H1 (cell line): ENCODE results near the gene GGT7. TPM values are rescaled to one million over a fixed set of nuclear protein-coding genes. Genes with fewer than 3 reads are reported as not detected.

Source experiments
- CTCF ChIA-PET: fragments of 300-600 bp; sonication (Branson Sonifier 250); formaldehyde crosslinking; loops from one replicate; lab custom pipeline; 2021; ENCODE audit not compliant: partially characterized antibody; lab: Charles Lee
- POLR2A ChIA-PET: fragments of 300-600 bp; sonication (Branson Sonifier 250); formaldehyde crosslinking; loops from one replicate; lab custom pipeline; 2021; ENCODE audit warnings: inconsistent platforms; ENCODE audit not compliant: partially characterized antibody; lab: Charles Lee
- DNase-seq, 2 experiments: peaks; one replicate each; pipeline versions ENCODE4 v3.0.0 to v3.0.0-alpha.2; 2010 to 2022; ENCODE audit warnings: low spot score in 2 of 2, low read depth in 1 of 2, mixed read lengths in 1 of 2
- FAIRE-seq: peaks from 2 replicates; lab custom pipeline; 2011; peaks lifted over from hg19 to GRCh38; lab: Jason Lieb, UNC
- H2AFZ ChIP-seq: 2 replicates; pipeline ENCODE4 v1.8.1; 2012; ENCODE audit warnings: low read length, inconsistent platforms
- H2AK5ac ChIP-seq: 2 replicates; pipeline ENCODE4 v1.6.1; 2013; ENCODE audit warnings: low read depth, low read length
- H2BK120ac ChIP-seq: replicated peaks from 2 replicates; pipeline ENCODE3; 2013; ENCODE audit warnings: low read depth, low read length, inconsistent platforms
- H2BK12ac ChIP-seq: 2 replicates; pipeline ENCODE4 v1.6.1; 2013; ENCODE audit warnings: low read depth, low read length
- H2BK15ac ChIP-seq: 2 replicates; pipeline ENCODE4 v1.6.1; 2013; ENCODE audit warnings: low read length
- H2BK20ac ChIP-seq: 2 replicates; pipeline ENCODE4 v1.6.1; 2013; ENCODE audit warnings: low read length
- H2BK5ac ChIP-seq: 2 replicates; pipeline ENCODE4 v1.6.1; 2013; ENCODE audit warnings: low read depth, low read length
- H3K14ac ChIP-seq: 2 replicates; pipeline ENCODE4 v1.6.1; 2013; ENCODE audit warnings: inconsistent platforms; ENCODE audit not compliant: insufficient read length
- H3K18ac ChIP-seq: 2 replicates; pipeline ENCODE4 v1.6.1; 2013; ENCODE audit warnings: low read length; ENCODE audit errors: extremely low read depth
- H3K23ac ChIP-seq: 2 replicates; pipeline ENCODE4 v1.6.1; 2013; ENCODE audit warnings: inconsistent platforms; ENCODE audit not compliant: insufficient read length
- H3K23me2 ChIP-seq: 2 replicates; pipeline ENCODE4 v1.6.1; 2013; ENCODE audit warnings: low read depth, low read length
- H3K27ac ChIP-seq: 2 replicates; pipeline ENCODE4 v1.6.1; 2011; ENCODE audit warnings: low read depth, low read length, inconsistent platforms
- H3K27me3 ChIP-seq, 4 experiments: replicated peaks in 1 of 4; 1 replicate in 1 of 4; 2 replicates in 3 of 4; pipeline versions ENCODE4 v1.6.1 to v1.8.1; 2011 to 2013; ENCODE audit warnings: low read length in 3 of 4, mild to moderate bottlenecking in 3 of 4, inconsistent platforms in 2 of 4, mixed read lengths in 2 of 4, moderate library complexity in 1 of 4; ENCODE audit not compliant: control insufficient read depth in 3 of 4, insufficient read depth in 3 of 4; ENCODE audit errors: extremely low read depth in 1 of 4
- H3K36me3 ChIP-seq, 4 experiments: 2 replicates each; pipeline versions ENCODE4 v1.6.1 to v1.8.1; 2011 to 2013; ENCODE audit warnings: mild to moderate bottlenecking in 4 of 4, low read length in 3 of 4, moderate library complexity in 2 of 4, control low read depth in 1 of 4, inconsistent platforms in 1 of 4; ENCODE audit not compliant: insufficient read depth in 4 of 4, control insufficient read depth in 2 of 4
- H3K4ac ChIP-seq: replicated peaks from 2 replicates; pipeline ENCODE3; 2013; ENCODE audit warnings: low read length, low read depth, mixed read lengths, inconsistent platforms; ENCODE audit not compliant: insufficient read length
- H3K4me1 ChIP-seq, 4 experiments: replicated peaks in 1 of 4; 1 replicate in 1 of 4; 2 replicates in 3 of 4; pipeline versions ENCODE4 v1.6.1 to v1.8.1; 2011 to 2013; ENCODE audit warnings: low read length in 3 of 4, inconsistent platforms in 2 of 4, mixed read lengths in 1 of 4; ENCODE audit not compliant: insufficient read depth in 4 of 4, control insufficient read depth in 3 of 4
- H3K4me2 ChIP-seq, 2 experiments: 2 replicates each; pipeline versions ENCODE4 v1.6.1 to v1.8.1; 2011 to 2013; ENCODE audit warnings: low read depth in 2 of 2, low read length in 2 of 2, control low read depth in 1 of 2, inconsistent platforms in 1 of 2, mild to moderate bottlenecking in 1 of 2; ENCODE audit not compliant: insufficient read depth in 1 of 2
- H3K4me3 ChIP-seq, 4 experiments: fragments of 200-600, 300-600 bp in 1 of 4; sonication (generic), shearing (Covaris generic), sonication (Bioruptor Twin) in 1 of 4; 2 replicates each; pipeline versions ENCODE4 v1.5.1 to v1.8.1; 2011 to 2016; ENCODE audit warnings: low read length in 4 of 4, low read depth in 3 of 4, control low read depth in 2 of 4, inconsistent platforms in 2 of 4, mild to moderate bottlenecking in 2 of 4, mixed read lengths in 1 of 4, moderate library complexity in 1 of 4; ENCODE audit not compliant: insufficient read depth in 2 of 4; ENCODE audit errors: extremely low read depth in 1 of 4
- H3K56ac ChIP-seq: replicated peaks from 2 replicates; pipeline ENCODE3; 2013; ENCODE audit warnings: low read depth, mild to moderate bottlenecking, mixed read lengths, low read length, inconsistent platforms; ENCODE audit not compliant: insufficient read length
- H3K79me1 ChIP-seq: 2 replicates; pipeline ENCODE4 v1.6.1; 2013; ENCODE audit warnings: low read depth, low read length, control low read depth
- H3K79me2 ChIP-seq, 2 experiments: 2 replicates each; pipeline versions ENCODE4 v1.6.1 to v1.8.1; 2012 to 2013; ENCODE audit warnings: low read length in 2 of 2, mild to moderate bottlenecking in 2 of 2, inconsistent platforms in 1 of 2; ENCODE audit not compliant: insufficient read depth in 2 of 2, control insufficient read depth in 1 of 2
- H3K9ac ChIP-seq, 4 experiments: replicated peaks in 1 of 4; 1 replicate in 1 of 4; 2 replicates in 3 of 4; pipeline versions ENCODE4 v1.6.1 to v1.8.1; 2011 to 2013; ENCODE audit warnings: low read depth in 3 of 4, low read length in 3 of 4, control low read depth in 2 of 4, mild to moderate bottlenecking in 2 of 4, moderate library complexity in 2 of 4, inconsistent platforms in 1 of 4; ENCODE audit errors: extremely low read depth in 1 of 4
- H3K9me3 ChIP-seq, 2 experiments: 2 replicates each; pipeline versions ENCODE4 v1.6.1 to v1.8.1; 2012 to 2013; ENCODE audit warnings: mild to moderate bottlenecking in 2 of 2, moderate library complexity in 2 of 2, control low read depth in 1 of 2, inconsistent platforms in 1 of 2, low read depth in 1 of 2, low read length in 1 of 2, mixed read lengths in 1 of 2; ENCODE audit not compliant: insufficient read depth in 2 of 2
- H4K20me1 ChIP-seq, 2 experiments: replicated peaks in 1 of 2; 2 replicates each; pipeline versions ENCODE3 to v1.8.1; 2011 to 2013; ENCODE audit warnings: inconsistent platforms in 2 of 2, low read length in 2 of 2, mild to moderate bottlenecking in 1 of 2; ENCODE audit not compliant: insufficient read depth in 2 of 2, control insufficient read depth in 1 of 2
- H4K5ac ChIP-seq: 2 replicates; pipeline ENCODE4 v1.6.1; 2013; ENCODE audit warnings: low read length, low read depth, mixed read lengths, inconsistent platforms; ENCODE audit not compliant: insufficient read length
- H4K8ac ChIP-seq: 2 replicates; pipeline ENCODE4 v1.8.0; 2013; ENCODE audit warnings: mild to moderate bottlenecking, moderate library complexity, low read length, inconsistent platforms; ENCODE audit not compliant: insufficient read depth; ENCODE audit errors: extremely low read depth
- H4K91ac ChIP-seq: replicated peaks from 2 replicates; pipeline ENCODE3; 2013; ENCODE audit warnings: low read length, mixed read lengths, inconsistent platforms; ENCODE audit not compliant: insufficient read length
- MAFK ChIP-seq: IDR thresholded peaks from 2 replicates; pipeline ENCODE4 v1.6.1; 2012; ENCODE audit warnings: low read depth, mild to moderate bottlenecking, improper control_type of control experiment, low read length
- WGBS, 2 experiments: shearing (Covaris generic) in 1 of 2; methylation state at CpG; one replicate each; pipeline versions ENCODE4 v1.1.6 to v1.1.7; 2013 to 2015; ENCODE audit warnings: low lambda C conversion rate in 2 of 2, mixed read lengths in 2 of 2, inconsistent platforms in 1 of 2, low coverage in 1 of 2, missing lambda C conversion rate in 1 of 2; ENCODE audit not compliant: insufficient replicate concordance in 2 of 2, insufficient coverage in 1 of 2, insufficient read length in 1 of 2; ENCODE audit errors: extremely low coverage in 1 of 2, missing lambda C conversion rate in 1 of 2; 5-methylcytosine and 5-hydroxymethylcytosine counted together
- polyA plus RNA-seq, 7 experiments: library from polyadenylated mRNA; depleted of rRNA in 3 of 7; stranded (reverse) in 5 of 7; unstranded in 2 of 7; fragments of >200 nt in 5 of 7; fragments of 200-250 nt in 2 of 7; gene quantifications; 1 replicate in 5 of 7; 2 replicates in 1 of 7; 4 replicates in 1 of 7; pipeline versions ENCODE4 v1.2.1 to v1.2.3, GENCODE V29; 2011 to 2013; ENCODE audit warnings: missing spikeins in 2 of 7, mixed read lengths in 2 of 7
- total RNA-seq: library from RNA; stranded (reverse); fragmentation: NEBNext Ultra II Directional; extraction: Animal tissue kit (Norgen Biotek cat#: 25700); gene quantifications from 2 replicates; pipeline ENCODE4 v1.2.1, GENCODE V29; 2021

Gene GGT7
- total and polyA plus RNA-seq, 2 of the 8 experiments (the other 6 are each of a cell fraction or from before 2014, with no cell fraction given) = 20.2 to 25.5 TPM

DNA sequence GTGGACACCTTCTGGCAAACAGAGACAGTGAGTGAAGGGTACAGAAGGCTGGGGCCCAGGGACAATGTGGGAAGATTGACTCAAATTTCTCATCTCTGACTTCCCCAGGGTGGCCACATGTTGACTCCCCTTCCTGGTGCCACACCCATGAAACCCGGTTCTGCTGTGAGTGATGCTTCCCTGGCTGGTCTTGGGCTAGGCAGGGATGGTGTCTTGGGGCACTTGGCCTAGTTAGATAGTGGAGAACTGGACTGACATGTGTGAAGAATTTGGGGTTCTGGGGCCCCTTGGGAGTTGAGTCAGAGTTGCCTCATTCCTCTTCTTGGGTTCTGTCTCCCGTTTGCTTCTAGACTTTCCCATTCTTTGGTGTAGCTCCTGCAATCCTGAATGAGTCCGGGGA, 48.8 kb upstream of the GGT7 start:
- Histone ChIP-seq H4K20me1 (peaks cover 0 to 4% of the 10 kb centered on the region in 2 experiments), H3K23ac (no peak overlapping the region), H3K4me1 (no peaks in the 10 kb centered on the region), H3K56ac (no peak overlapping the region), H3K27ac (no peak overlapping the region), H3K9ac (no peak overlapping the region), H3K9me3 (peaks cover 2 to 4% of the 10 kb centered on the region in 2 experiments; a peak in 2 of 4 replicates), H2BK20ac (no peak overlapping the region), H2BK120ac (no peak overlapping the region), H3K79me1 (no peaks in the 10 kb centered on the region; the same call in 1 of the 2 replicates), H3K27me3 (no peaks in the 10 kb centered on the region), H3K4me3 (no peak overlapping the region), H2BK15ac (no peak overlapping the region), H3K79me2 (no peaks in the 10 kb centered on the region), H4K8ac (no peak overlapping the region), H3K18ac (no peak overlapping the region), H3K23me2 (no peaks in the 10 kb centered on the region; the same call in 1 of the 2 replicates), H2AK5ac (no peak overlapping the region), H2BK5ac (no peak overlapping the region), H3K4me2 (no peak overlapping the region), H3K4ac (no peak overlapping the region), H4K5ac (no peak overlapping the region), H2BK12ac (no peak overlapping the region), H3K36me3 (peaks cover 0 to 12% (median 0%) of the 10 kb centered on the region in 4 experiments; a peak in 3 of 8 replicates), H4K91ac (no peak overlapping the region), H2AFZ (no peak overlapping the region), H3K14ac (no peak overlapping the region)
- WGBS, 2 experiments = 82% methylated on average over 3 of the region's 3 CpGs; no CpG with 5 or more reads in 1 of the 2 experiments
- ChIA-PET CTCF (interaction anchor here (0.9 kb wide), 1 partner anchor 73 kb away, joined by 3 read pairs; no protein-coding TSS in a partner anchor), POLR2A (interaction anchor here (1.1 kb wide), 1 partner anchor 16 kb away, joined by 3 read pairs; no protein-coding TSS in a partner anchor)
- no peak for DNase-seq
- no peak for FAIRE-seq
- no peak for TF ChIP-seq MAFK
